Ovary (tissue), 9 donors: ENCODE measurements around the gene STAT4. TPM values are rescaled to one million over a fixed set of nuclear protein-coding genes. Genes with fewer than 3 reads are reported as not detected.

Experiments
- DNase-seq, 5 donors: peaks; one replicate each; pipeline ENCODE4 v3.0.0-alpha.2; 2019 to 2020
- H3K27ac ChIP-seq, 2 donors: fragments of 200-600 bp; one replicate each; pipeline versions ENCODE4 v1.5.1 to v1.8.0; 2019 to 2022
- H3K27me3 ChIP-seq: fragments of 200-600 bp; one replicate; pipeline ENCODE4 v1.8.0; 2022
- H3K36me3 ChIP-seq: fragments of 200-600 bp; sonication (generic); one replicate; pipeline ENCODE4 v1.5.1; 2019
- H3K4me1 ChIP-seq: one replicate; pipeline ENCODE4 v1.8.1; 2013; ENCODE audit warnings: mild to moderate bottlenecking, moderate library complexity; ENCODE audit not compliant: insufficient read depth
- H3K4me3 ChIP-seq: fragments of 200-600 bp; sonication (generic); one replicate; pipeline ENCODE4 v1.5.1; 2017
- H3K9me3 ChIP-seq, 2 donors: fragments of 200-600 bp in 1 of 2; sonication (generic) in 1 of 2; one replicate each; pipeline versions ENCODE4 v1.5.1 to v1.8.1; 2013 to 2019; ENCODE audit warnings: mild to moderate bottlenecking in 1 of 2, moderate library complexity in 1 of 2
- EP300 ChIP-seq: sonication (generic); formaldehyde crosslinking; IDR thresholded peaks from one replicate; pipeline ENCODE4 v1.6.1; 2017; ENCODE audit warnings: antibody characterized with exemption
- POLR2A ChIP-seq: fragments of 450-650 bp; IDR thresholded peaks from one replicate; pipeline ENCODE4 v1.6.1; 2017; ENCODE audit warnings: antibody characterized with exemption, mild to moderate bottlenecking, moderate library complexity
- WGBS, 3 donors: extraction: QIAGEN DNeasy Blood & Tissue Kit in 1 of 3; methylation state at CpG; one replicate each; pipeline versions ENCODE4 v1.1.5 to v1.1.7; 2013 to 2017; 5-methylcytosine and 5-hydroxymethylcytosine counted together
- intact Hi-C, 4 donors: fragments of 100-400 bp; cut with DNase I; formaldehyde crosslinking; loops; one replicate each; pipeline versions ENCODE4 v1.11.0 to v1.15.1; 2022 to 2023
- polyA plus RNA-seq, 2 donors: library from polyadenylated mRNA; stranded (reverse); fragments of 200-250 nt in 1 of 2; fragments of 350-450 nt in 1 of 2; fragmentation: Illumina TruSeq in 1 of 2; extraction: RNeasy Lipid Tissue Mini Kit (QIAGEN cat#74804) in 1 of 2; gene quantifications; one replicate each; pipeline ENCODE4 v1.2.3, GENCODE V29; 2013 to 2014
- total RNA-seq, 7 donors: library from RNA; depleted of rRNA in 2 of 7; stranded (reverse); fragments of >200 nt in 2 of 7; fragmentation: NEBNext Ultra II Directional in 3 of 7; extraction: Animal tissue kit (Norgen Biotek cat#: 25700) in 3 of 7; gene quantifications; one replicate each; pipeline versions ENCODE4 v1.1.0 to v1.2.4, GENCODE V29; 2016 to 2023
- TF ChIP-seq, protein P1 (sequence below), 3 donors: fragments of 450-650 bp in 2 of 3; fragments of 200-600 bp in 1 of 3; IDR thresholded peaks; one replicate each; pipeline versions ENCODE4 v1.5.1 to v1.8.0; 2016 to 2022; ENCODE audit warnings: antibody characterized with exemption in 3 of 3, mild to moderate bottlenecking in 1 of 3
- donor health status: DM: no; HTN: no; CAD: no; lungs with moderate emphysema.
- donor health status: DM: no; HTN: no; CAD: no.
- donor health status: Bipolar disorder and iron deficiency.
- donor health status: DM: yes; HTN: yes; CAD: no.
- donor health status: DM: no; HTN: no; CAD: no.
- donor health status: DM: yes; HTN: yes; CAD: no.

The STAT4 gene
- total and polyA plus RNA-seq, 9 donors = 0.52 to 3.6 (median 1.5) TPM

DNA sequence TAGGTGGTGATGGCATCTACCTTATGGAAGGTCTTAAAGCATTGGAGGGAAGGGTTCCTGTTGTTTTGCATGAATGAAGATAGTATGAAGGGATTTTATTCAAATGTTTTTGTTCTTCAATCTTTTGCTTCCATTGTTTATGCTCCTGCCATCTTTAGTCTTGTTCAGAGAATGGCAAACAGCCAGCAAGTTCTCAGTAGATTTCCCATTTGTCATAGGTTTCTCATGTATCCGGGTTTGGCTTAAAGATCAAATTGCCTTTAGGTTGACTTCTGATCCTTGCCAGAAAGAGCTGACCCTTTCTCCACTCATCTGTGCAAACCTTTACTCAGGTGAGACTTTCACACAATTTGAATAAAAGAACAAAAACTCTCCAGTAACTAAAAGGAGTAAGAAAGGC lies 44.2 kb upstream of the STAT4 start:
- Histone ChIP-seq H3K27me3 (no peaks in the 10 kb centered on the region), H3K27ac (no peak overlapping the region), H3K4me1 (no peaks in the 10 kb centered on the region), H3K9me3 (no peaks in the 10 kb centered on the region), H3K36me3 (no peaks in the 10 kb centered on the region), H3K4me3 (no peak overlapping the region)
- no peak for DNase-seq
- TF ChIP-seq EP300 = no peak
- TF ChIP-seq POLR2A = no peak
- TF ChIP-seq, protein P1, sequence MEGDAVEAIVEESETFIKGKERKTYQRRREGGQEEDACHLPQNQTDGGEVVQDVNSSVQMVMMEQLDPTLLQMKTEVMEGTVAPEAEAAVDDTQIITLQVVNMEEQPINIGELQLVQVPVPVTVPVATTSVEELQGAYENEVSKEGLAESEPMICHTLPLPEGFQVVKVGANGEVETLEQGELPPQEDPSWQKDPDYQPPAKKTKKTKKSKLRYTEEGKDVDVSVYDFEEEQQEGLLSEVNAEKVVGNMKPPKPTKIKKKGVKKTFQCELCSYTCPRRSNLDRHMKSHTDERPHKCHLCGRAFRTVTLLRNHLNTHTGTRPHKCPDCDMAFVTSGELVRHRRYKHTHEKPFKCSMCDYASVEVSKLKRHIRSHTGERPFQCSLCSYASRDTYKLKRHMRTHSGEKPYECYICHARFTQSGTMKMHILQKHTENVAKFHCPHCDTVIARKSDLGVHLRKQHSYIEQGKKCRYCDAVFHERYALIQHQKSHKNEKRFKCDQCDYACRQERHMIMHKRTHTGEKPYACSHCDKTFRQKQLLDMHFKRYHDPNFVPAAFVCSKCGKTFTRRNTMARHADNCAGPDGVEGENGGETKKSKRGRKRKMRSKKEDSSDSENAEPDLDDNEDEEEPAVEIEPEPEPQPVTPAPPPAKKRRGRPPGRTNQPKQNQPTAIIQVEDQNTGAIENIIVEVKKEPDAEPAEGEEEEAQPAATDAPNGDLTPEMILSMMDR (IDR thresholded peaks at IDR 0.05) = no peak
- intact Hi-C loops = no loop called here
- 65 to 84% (median 75%) methylated on average over 1 of the region's 1 CpG for WGBS, 3 donors

DNA sequence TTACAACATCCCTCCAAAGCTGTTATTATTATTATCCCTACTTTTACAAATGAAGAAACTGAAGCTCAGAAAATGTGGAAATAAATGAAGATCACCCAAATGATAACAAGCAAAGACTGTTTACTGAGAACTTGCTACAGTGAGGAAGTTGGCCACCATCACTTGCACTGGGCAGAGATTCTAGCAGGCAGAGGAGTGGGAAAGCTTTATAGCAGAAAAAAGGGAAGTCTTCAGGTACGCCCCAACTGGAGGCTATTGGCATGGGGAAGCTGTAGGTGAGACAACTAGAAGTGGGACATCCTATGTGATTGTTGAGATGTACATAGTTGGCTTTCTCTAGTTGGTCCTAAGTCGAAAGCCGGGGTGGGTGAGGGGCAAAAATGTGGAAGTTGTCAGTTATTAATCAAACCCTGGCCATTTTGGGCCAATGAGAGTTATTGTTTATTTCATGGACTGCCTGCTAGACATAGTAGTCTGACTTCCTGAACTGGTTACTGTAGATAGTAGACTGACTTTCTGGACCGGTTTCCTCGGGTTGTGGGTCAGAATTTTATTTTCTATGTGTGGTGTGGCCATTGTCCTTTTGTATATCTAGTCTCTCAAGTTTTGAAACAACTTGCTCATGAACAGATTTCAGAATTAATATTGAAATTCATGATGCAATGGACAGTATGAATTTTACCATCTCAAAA lies 40.2 kb upstream of the STAT4 start:
- no peak for TF ChIP-seq POLR2A
- TF ChIP-seq, protein P1 (IDR thresholded peaks at IDR 0.05) = no peak
- TF ChIP-seq EP300 = no peak
- H3K27me3 ChIP-seq = no peaks in the 10 kb centered on the region
- DNase-seq = no peak
- 94 to 97% (median 96%) methylated on average over 5 of the region's 5 CpGs for WGBS, 3 donors
- no peaks in the 10 kb centered on the region for H3K4me1 ChIP-seq
- no peak overlapping the region for H3K27ac ChIP-seq
- H3K36me3 ChIP-seq = no peaks in the 10 kb centered on the region
- intact Hi-C loops = no loop called here
- no peak overlapping the region for H3K4me3 ChIP-seq
- H3K9me3 ChIP-seq = no peaks in the 10 kb centered on the region

DNA sequence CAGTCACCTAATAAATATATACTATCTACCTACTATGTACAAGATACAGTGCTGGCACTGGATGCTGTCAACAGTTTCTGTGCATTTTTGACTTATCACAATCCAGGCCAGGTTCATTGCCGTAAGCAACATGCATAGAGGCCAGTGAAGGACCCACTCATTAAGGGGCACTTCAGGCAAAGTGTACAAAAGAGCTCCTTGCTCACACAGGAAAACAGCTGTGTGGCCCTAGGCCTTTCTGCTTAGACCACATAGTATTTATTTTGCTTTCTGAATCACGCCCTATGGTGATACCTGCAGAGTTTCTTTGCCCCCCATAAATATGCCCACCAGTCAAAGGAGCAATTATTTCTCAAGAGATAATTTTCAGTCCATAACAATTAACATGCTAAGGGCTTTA lies 39.6 kb upstream of the STAT4 start:
- no peak overlapping the region for H3K27ac ChIP-seq
- H3K36me3 ChIP-seq = no peaks in the 10 kb centered on the region
- intact Hi-C loops = no loop called here
- TF ChIP-seq, protein P1 (IDR thresholded peaks at IDR 0.05) = no peak
- TF ChIP-seq POLR2A (no peak), EP300 (no peak)
- H3K4me3 ChIP-seq = no peak overlapping the region
- WGBS, 3 donors = 96 to 100% (median 98%) methylated on average over 2 of the region's 2 CpGs
- no peaks in the 10 kb centered on the region for H3K27me3 ChIP-seq
- H3K9me3 ChIP-seq = no peaks in the 10 kb centered on the region
- DNase-seq = no peak
- H3K4me1 ChIP-seq = no peaks in the 10 kb centered on the region

DNA sequence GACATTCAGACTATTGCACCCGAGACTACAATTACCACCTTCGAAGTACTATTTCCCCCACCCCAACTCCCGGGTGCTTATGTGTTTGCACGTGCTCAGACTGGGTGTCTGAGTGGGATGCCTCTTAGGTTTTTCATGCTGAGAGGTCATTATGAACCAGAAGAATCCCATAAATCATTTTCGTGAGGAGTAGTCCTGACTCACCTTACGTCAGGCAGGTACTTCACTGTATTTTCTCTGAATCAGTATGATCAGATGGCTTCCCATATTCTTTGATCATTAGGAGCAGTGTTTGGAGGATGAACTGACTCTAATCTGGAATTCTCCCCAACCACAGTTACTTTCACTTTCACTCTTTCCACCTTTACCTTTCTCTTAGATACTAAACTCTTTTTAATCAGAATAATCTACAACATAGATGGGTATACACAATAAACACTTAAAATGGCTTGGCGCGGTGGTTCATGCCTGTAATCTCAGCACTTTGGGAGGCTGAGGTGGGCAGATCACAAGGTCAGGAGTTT lies 38.4 kb upstream of the STAT4 start:
- Histone ChIP-seq H3K27ac (no peak overlapping the region), H3K27me3 (no peaks in the 10 kb centered on the region), H3K4me3 (no peak overlapping the region), H3K9me3 (no peaks in the 10 kb centered on the region), H3K36me3 (no peaks in the 10 kb centered on the region), H3K4me1 (no peaks in the 10 kb centered on the region)
- intact Hi-C loops = no loop called here
- TF ChIP-seq POLR2A = no peak
- TF ChIP-seq, protein P1 (IDR thresholded peaks at IDR 0.05) = no peak
- TF ChIP-seq EP300 = no peak
- no peak for DNase-seq
- WGBS, 3 donors = 91 to 99% (median 93%) methylated on average over 8 of the region's 8 CpGs
